Measurements from ENCODE around the gene HCK.

Gene HCK

DNA sequence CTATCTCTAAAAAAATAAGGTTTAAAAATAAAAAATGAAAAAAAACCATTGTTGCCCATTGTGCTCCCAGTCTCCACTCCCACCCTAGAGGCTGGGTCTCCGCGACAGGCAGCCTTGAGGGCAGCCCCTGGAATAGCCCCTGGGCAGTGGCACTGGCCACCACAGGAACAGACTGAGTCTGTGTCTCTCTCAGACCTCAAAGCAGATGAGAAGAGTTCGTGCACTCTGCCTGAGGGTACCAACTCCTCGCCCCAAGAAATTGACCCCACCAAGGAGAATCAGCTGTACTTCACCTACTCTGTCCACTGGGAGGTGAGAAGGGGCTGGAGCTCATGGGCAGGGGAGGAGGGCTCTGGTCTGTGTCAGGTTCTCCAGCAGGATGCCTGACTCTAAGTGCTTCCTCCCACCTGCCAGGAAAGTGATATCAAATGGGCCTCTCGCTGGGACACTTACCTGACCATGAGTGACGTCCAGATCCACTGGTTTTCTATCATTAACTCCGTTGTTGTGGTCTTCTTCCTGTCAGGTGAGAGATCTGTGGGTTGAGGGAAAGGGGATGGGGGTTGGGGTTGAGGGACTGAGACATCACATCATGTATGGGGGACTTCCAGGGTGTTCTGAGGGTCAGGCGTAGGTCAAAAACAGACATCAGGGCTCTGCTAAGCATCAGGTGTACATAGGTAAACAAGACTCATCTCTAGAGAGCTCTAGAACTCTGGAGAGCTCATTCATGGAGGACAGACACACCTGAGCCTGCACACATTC is 93.0 kb downstream of the HCK start:
- H3K36me3 ChIP-seq (ENCODE audit: control insufficient read depth, insufficient read depth, low read length): peaks cover 91% of the 10 kb centered on the region
- no peak overlapping the region for H3K27ac ChIP-seq (ENCODE audit: low read depth, low read length)
- no peaks in the 10 kb centered on the region for H3K27me3 ChIP-seq (ENCODE audit: control insufficient read depth, insufficient read depth, low read length)
- H3K9ac ChIP-seq (ENCODE audit: low read length): no peak overlapping the region
- H3K4me1 ChIP-seq (ENCODE audit: control insufficient read depth, insufficient read depth, low read length): no peaks in the 10 kb centered on the region
- H3K4me3 ChIP-seq (ENCODE audit: low read depth, low read length): no peak overlapping the region
- no peaks in the 10 kb centered on the region for H3K9me3 ChIP-seq (ENCODE audit: control insufficient read depth, insufficient read depth, low read depth, low read length)

DNA sequence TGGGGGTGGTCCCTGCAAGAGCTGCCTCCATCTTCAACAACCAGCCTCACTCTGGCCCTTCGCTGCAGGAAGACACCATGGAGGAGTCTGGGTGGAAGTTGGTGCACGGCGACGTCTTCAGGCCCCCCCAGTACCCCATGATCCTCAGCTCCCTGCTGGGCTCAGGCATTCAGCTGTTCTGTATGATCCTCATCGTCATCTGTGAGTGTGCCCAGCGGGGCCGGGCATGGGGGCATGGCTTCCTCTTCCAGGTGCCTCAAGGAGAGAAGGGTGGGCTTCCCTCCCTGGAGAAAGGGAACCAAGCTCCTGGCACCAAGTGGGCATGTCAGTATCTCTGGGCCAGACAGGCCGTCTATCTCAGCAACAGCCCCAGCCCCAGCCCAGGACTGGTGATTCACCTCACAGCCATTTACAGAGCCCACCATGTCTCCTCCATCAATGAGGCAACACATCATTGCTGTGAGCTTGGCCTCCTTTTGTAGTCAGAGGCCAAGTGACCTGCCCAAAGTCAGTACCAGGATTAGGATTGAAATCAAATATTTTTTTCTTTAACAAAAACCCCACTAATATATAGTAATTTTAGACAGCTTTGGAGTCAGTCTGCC is 97.6 kb downstream of the HCK start:
- H3K4me1 ChIP-seq (ENCODE audit: control insufficient read depth, insufficient read depth, low read length): no peaks in the 10 kb centered on the region
- no peaks in the 10 kb centered on the region for H3K9me3 ChIP-seq (ENCODE audit: control insufficient read depth, insufficient read depth, low read depth, low read length)
- H3K4me3 ChIP-seq (ENCODE audit: low read depth, low read length): no peak overlapping the region
- no peaks in the 10 kb centered on the region for H3K27me3 ChIP-seq (ENCODE audit: control insufficient read depth, insufficient read depth, low read length)
- H3K9ac ChIP-seq (ENCODE audit: low read length): no peak overlapping the region
- H3K27ac ChIP-seq (ENCODE audit: low read depth, low read length): no peak overlapping the region
- H3K36me3 ChIP-seq (ENCODE audit: control insufficient read depth, insufficient read depth, low read length): peaks cover 87% of the 10 kb centered on the region

DNA sequence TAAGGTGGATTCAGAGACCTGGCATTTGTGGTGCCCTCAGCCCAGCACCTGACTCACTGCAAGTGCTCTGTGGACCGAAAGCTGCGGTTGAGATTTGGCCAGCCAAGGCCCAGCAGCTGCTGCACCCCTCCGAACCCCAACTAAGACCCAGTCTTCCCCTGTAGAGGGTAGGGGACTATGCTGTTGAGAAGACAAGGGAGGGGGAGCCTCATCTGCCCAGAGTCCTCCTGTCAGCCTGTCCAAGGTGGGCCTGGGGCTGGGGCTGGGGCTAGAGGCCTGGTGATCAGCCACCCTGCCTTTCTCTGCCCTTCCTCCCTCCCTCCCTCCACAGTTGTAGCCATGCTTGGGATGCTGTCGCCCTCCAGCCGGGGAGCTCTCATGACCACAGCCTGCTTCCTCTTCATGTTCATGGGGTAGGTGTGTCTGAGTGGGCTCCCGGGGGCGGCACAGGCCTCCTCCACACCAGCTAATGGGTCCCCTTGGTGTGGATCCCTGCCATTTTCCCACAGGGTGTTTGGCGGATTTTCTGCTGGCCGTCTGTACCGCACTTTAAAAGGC is 98.3 kb downstream of the HCK start:
- Histone ChIP-seq H3K9ac (ENCODE audit: low read length) (no peak overlapping the region), H3K27me3 (ENCODE audit: control insufficient read depth, insufficient read depth, low read length) (no peaks in the 10 kb centered on the region), H3K9me3 (ENCODE audit: control insufficient read depth, insufficient read depth, low read depth, low read length) (no peaks in the 10 kb centered on the region), H3K4me3 (ENCODE audit: low read depth, low read length) (no peak overlapping the region), H3K36me3 (ENCODE audit: control insufficient read depth, insufficient read depth, low read length) (peaks cover 87% of the 10 kb centered on the region), H3K27ac (ENCODE audit: low read depth, low read length) (no peak overlapping the region), H3K4me1 (ENCODE audit: control insufficient read depth, insufficient read depth, low read length) (no peaks in the 10 kb centered on the region)

Measured in HUES6 (cell line).